ENCODE data around the gene IP6K3.

IP6K3 gene

GRCh38 chr6:33746651-33747100 lies at the start of gene IP6K3:
Gene IP6K3 (minus strand): TSS chr6:33746905. CDS start chr6:33735476, 11,429 bp downstream.
- no peak for DNase-seq

- DNase-seq, result peak; percentile 77
Measured at GRCh38 chr6:33794910-33795623, 48.4 kb upstream of the IP6K3 start.

GRCh38 chr6:33792981-33793380 lies 46.3 kb upstream of the IP6K3 start:
- DNase-seq, result no peak

GRCh38 chr6:33791620-33792019 lies 44.9 kb upstream of the IP6K3 start:
- DNase-seq, result no peak

- DNase-seq, result no peak
Measured at GRCh38 chr6:33790910-33791309, 44.2 kb upstream of the IP6K3 start.

GRCh38 chr6:33790379-33790778 lies 43.7 kb upstream of the IP6K3 start:
- no peak for DNase-seq

- no peak for DNase-seq
Measured at GRCh38 chr6:33789550-33789895, 42.8 kb upstream of the IP6K3 start.

- DNase-seq, result peak; percentile 97
Measured at GRCh38 chr6:33788694-33789549, 42.2 kb upstream of the IP6K3 start, which contains the start of gene LEMD2. Gene LEMD2 (minus strand): TSS chr6:33789130. CDS start chr6:33789116, 14 bp downstream.

GRCh38 chr6:33787954-33788693 lies 41.4 kb upstream of the IP6K3 start:
- peak; percentile 65 for DNase-seq

GRCh38 chr6:33787346-33787953 lies 40.7 kb upstream of the IP6K3 start:
- no peak for DNase-seq

- DNase-seq, result peak; percentile 32
Measured at GRCh38 chr6:33786736-33787135, 40.0 kb upstream of the IP6K3 start.

GRCh38 chr6:33785778-33786177 lies 39.1 kb upstream of the IP6K3 start:
- DNase-seq, result no peak

- no peak for DNase-seq
Measured at GRCh38 chr6:33784787-33785186, 38.1 kb upstream of the IP6K3 start.

- no peak for DNase-seq
Measured at GRCh38 chr6:33783781-33784520, 37.2 kb upstream of the IP6K3 start.

GRCh38 chr6:33782561-33782960 lies 35.9 kb upstream of the IP6K3 start:
- DNase-seq, result no peak

GRCh38 chr6:33781131-33781975 lies 34.6 kb upstream of the IP6K3 start:
- no peak for DNase-seq

- no peak for DNase-seq
Measured at GRCh38 chr6:33779895-33780294, 33.2 kb upstream of the IP6K3 start.

- peak; percentile 88 for DNase-seq
Measured at GRCh38 chr6:33779290-33779689, 32.6 kb upstream of the IP6K3 start.

- DNase-seq, result peak; percentile 80
Measured at GRCh38 chr6:33778444-33779121, 31.9 kb upstream of the IP6K3 start.

Measured in NCI-H82 (cell line).